HFFc6 (cell line): Measurements from ENCODE around the gene PAN3. TPM values are rescaled to one million over a fixed set of nuclear protein-coding genes. Genes with fewer than 3 reads are reported as not detected.

Experiments
- DNase-seq: peaks from one replicate; pipeline ENCODE4 v3.0.0-alpha.2; 2018
- H3K27ac Mint-ChIP-seq: 2 replicates; pipeline ENCODE4 v1.8.0; 2020; ENCODE audit warnings: mild to moderate bottlenecking, mixed read lengths
- H3K27me3 Mint-ChIP-seq: 2 replicates; pipeline ENCODE4 v1.8.0; 2021; ENCODE audit warnings: mild to moderate bottlenecking, moderate library complexity, mixed read lengths; ENCODE audit not compliant: insufficient read depth
- H3K36me3 Mint-ChIP-seq: 2 replicates; pipeline ENCODE4 v1.8.0; 2021; ENCODE audit warnings: low read depth, mixed read lengths
- H3K4me1 Mint-ChIP-seq: 2 replicates; pipeline ENCODE4 v1.8.0; 2020; ENCODE audit warnings: low read depth, mixed read lengths
- H3K4me3 Mint-ChIP-seq: 2 replicates; pipeline ENCODE4 v1.8.0; 2020; ENCODE audit warnings: mild to moderate bottlenecking, moderate library complexity, mixed read lengths
- H3K9me3 Mint-ChIP-seq: 2 replicates; pipeline ENCODE4 v1.8.0; 2020; ENCODE audit warnings: mild to moderate bottlenecking, mixed read lengths
- CTCF ChIP-seq: fragments of 200-600 bp; sonication (generic); IDR thresholded peaks from 2 replicates; pipeline ENCODE4 v1.5.0; 2021; ENCODE audit warnings: antibody characterized with exemption, mild to moderate bottlenecking
- total RNA-seq, 6 experiments: library from RNA; stranded (reverse); fragmentation: NEBNext Ultra II Directional; extraction: Animal tissue kit (Norgen Biotek cat#: 25700); gene quantifications; 2 replicates in 1 of 6; 3 replicates in 5 of 6; pipeline ENCODE4 v1.2.3, GENCODE V29; 2021

Gene PAN3
- total RNA-seq, 6 experiments from 2014 or later = 16.9 to 20.2 (median 18.0) TPM

DNA sequence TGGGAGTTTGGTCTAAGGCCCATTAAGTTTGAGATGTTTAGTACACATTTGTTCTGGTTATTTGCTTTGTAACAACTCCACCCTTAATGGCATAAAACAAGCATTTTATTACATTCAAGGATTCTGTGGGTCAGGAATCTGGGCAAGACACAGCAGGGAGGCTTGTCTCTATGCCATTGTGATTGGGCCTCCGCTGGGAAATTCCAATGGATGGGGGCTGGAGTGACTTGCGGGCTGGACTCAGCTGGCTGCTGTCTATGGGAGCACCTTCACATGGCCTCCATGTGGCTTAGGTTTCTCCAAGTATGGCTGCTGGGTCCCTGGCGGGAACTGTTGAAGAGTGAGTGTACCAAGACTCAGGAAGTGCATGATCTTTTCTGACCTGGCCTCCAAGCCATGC is 159.0 kb downstream of the PAN3 start:
- DNase-seq = no peak

DNA sequence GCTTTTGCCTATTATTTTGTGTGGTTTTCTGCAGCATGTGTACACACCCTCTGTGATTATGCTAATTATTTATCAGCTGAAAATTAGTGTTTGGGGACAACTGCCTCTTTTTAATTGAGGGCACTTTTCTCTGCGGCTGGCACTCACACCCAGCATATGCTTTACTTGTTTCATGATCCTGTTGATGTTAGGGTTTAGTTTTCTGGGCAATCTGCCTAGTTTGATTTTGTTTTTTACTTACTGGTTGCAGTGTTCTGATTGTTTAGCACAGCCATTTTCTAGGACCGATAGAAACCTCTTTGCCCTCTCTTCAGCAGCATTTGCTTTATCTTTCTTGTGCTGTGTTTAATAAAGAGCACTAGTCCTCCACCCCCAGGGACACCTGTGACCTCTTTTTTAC is 161.6 kb downstream of the PAN3 start:
- H3K4me1 Mint-ChIP-seq = 0 out of 2 replicates have a peak, but pooled peaks cover 5% of the 10 kb centered on the region
- peak overlapping the region; percentile 0; the same call in 1 of the 2 replicates for H3K27ac Mint-ChIP-seq
- H3K9me3 Mint-ChIP-seq = no peaks in the 10 kb centered on the region
- H3K36me3 Mint-ChIP-seq = peaks cover 11% of the 10 kb centered on the region
- no peak for DNase-seq
- H3K4me3 Mint-ChIP-seq = no peak overlapping the region
- peaks cover 2% of the 10 kb centered on the region; the same call in 1 of the 2 replicates for H3K27me3 Mint-ChIP-seq
- TF ChIP-seq CTCF = no peak

More for the DNA sequence above, 159.0 kb downstream of the PAN3 start:
- Mint-ChIP-seq H3K4me1 (0 out of 2 replicates have a peak, but pooled peaks cover 5% of the 10 kb centered on the region), H3K36me3 (peaks cover 18% of the 10 kb centered on the region), H3K27ac (no peak overlapping the region), H3K27me3 (no peaks in the 10 kb centered on the region), H3K4me3 (no peak overlapping the region), H3K9me3 (no peaks in the 10 kb centered on the region)
- no peak for TF ChIP-seq CTCF

DNA sequence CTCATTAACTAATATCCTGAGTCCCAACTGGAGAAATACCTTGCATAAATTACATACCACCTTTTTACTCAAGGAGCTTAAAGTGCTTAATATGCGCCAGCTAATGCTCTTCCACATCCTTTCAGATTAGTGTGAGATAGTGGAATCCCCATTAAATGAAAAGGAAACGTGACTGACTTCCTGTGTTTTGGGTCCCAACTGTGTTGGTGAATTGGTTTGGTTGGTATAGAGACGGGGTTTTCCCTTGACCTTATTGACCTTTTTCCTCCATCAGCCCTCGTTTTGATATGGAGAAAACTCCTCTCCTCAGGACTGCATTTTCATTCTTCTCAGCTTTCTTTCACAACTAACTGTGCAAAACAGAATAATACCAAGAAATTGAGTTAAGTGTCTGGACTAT is 163.5 kb downstream of the PAN3 start:
- Mint-ChIP-seq H3K4me1 (0 out of 2 replicates have a peak, but pooled peaks cover 5% of the 10 kb centered on the region), H3K4me3 (no peak overlapping the region), H3K27me3 (peaks cover 2% of the 10 kb centered on the region; the same call in 1 of the 2 replicates), H3K36me3 (peaks cover 16% of the 10 kb centered on the region), H3K27ac (no peak overlapping the region), H3K9me3 (no peaks in the 10 kb centered on the region)
- TF ChIP-seq CTCF = no peak
- no peak for DNase-seq

DNA sequence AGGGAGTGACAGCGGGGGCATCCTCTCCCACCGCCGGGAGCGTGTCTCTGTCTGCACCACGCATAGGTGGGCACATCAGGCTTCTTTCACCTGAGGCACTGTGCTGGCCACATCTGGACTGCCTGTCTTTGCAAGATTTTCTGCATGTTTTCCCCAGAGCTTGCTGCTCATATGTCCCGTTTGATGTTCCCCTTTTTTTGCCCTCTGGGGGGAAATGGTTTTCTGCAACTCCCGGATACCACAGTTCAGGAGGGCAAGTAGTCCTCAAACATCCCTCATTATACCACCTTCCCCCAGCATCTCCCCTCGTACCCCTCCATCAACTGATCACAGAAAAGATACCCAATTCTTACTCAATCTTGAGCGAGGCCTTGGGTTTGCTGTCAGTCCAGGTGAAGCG is 168.0 kb downstream of the PAN3 start:
- Mint-ChIP-seq H3K27ac (no peak overlapping the region), H3K36me3 (peaks cover 23% of the 10 kb centered on the region), H3K9me3 (no peaks in the 10 kb centered on the region), H3K27me3 (peaks cover 2% of the 10 kb centered on the region; the same call in 1 of the 2 replicates), H3K4me1 (no peaks in the 10 kb centered on the region), H3K4me3 (no peak overlapping the region)
- DNase-seq = no peak
- no peak for TF ChIP-seq CTCF

DNA sequence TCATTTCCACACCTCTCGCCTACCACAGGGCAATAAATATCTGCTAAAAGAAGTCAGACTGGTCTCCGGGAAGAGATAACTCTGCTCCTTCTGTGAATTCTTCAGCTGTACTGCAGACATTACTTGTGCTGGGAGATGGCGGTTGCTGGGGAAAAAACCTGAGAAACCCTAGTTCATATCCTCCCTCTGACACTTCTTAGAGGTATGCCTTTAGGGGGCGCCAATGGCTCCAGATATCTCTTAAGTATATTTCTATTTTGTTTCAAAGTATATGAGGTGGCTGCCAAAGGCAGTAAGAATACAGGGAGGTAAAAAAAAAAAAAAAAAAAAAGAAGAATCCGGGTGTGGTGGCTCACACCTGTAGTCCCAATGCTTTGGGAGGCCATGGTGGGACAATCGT is 175.2 kb downstream of the PAN3 start:
- no peak overlapping the region for H3K27ac Mint-ChIP-seq
- H3K36me3 Mint-ChIP-seq = peaks cover 10% of the 10 kb centered on the region
- peak; percentile 44 for DNase-seq
- H3K9me3 Mint-ChIP-seq = no peaks in the 10 kb centered on the region
- no peaks in the 10 kb centered on the region for H3K27me3 Mint-ChIP-seq
- H3K4me3 Mint-ChIP-seq = no peak overlapping the region
- peak; percentile 71 for TF ChIP-seq CTCF
- H3K4me1 Mint-ChIP-seq = 0 out of 2 replicates have a peak, but pooled peaks cover 4% of the 10 kb centered on the region

GRCh38 chr13:28314879-28315278 is 176.5 kb downstream of the PAN3 start:
- Mint-ChIP-seq H3K4me3 (no peak overlapping the region), H3K36me3 (peaks cover 18% of the 10 kb centered on the region), H3K4me1 (peaks cover 12% of the 10 kb centered on the region), H3K27ac (no peak overlapping the region), H3K27me3 (no peaks in the 10 kb centered on the region), H3K9me3 (peaks cover 3% of the 10 kb centered on the region)
- TF ChIP-seq CTCF = no peak
- DNase-seq = no peak
